ENCODE data around the gene PDZRN4.

DNA sequence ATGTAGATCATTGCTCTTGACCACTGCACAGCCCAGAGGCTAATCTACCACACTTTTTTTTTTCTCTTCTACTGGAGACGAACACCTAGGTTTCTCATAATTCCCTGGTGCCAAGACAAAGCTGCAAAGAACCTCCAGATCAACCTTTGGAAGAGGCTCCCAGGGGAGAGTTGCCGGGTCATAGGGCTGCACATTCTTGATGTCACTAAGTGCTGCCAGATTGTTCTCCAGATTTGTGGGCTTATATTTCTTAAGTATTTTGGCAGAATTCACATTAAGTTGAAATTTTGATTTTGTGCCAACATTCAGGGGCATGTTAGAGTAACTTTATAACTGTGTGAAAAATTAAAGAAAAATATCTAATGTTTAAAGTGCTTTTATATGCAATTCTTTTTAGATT lies 13.5 kb upstream of the PDZRN4 start:
- TF ChIP-seq POLR2AphosphoS5 (IDR thresholded peaks at IDR 0.05; ENCODE audit: low read depth, low read length), result no peak
- TF ChIP-seq, protein P1, sequence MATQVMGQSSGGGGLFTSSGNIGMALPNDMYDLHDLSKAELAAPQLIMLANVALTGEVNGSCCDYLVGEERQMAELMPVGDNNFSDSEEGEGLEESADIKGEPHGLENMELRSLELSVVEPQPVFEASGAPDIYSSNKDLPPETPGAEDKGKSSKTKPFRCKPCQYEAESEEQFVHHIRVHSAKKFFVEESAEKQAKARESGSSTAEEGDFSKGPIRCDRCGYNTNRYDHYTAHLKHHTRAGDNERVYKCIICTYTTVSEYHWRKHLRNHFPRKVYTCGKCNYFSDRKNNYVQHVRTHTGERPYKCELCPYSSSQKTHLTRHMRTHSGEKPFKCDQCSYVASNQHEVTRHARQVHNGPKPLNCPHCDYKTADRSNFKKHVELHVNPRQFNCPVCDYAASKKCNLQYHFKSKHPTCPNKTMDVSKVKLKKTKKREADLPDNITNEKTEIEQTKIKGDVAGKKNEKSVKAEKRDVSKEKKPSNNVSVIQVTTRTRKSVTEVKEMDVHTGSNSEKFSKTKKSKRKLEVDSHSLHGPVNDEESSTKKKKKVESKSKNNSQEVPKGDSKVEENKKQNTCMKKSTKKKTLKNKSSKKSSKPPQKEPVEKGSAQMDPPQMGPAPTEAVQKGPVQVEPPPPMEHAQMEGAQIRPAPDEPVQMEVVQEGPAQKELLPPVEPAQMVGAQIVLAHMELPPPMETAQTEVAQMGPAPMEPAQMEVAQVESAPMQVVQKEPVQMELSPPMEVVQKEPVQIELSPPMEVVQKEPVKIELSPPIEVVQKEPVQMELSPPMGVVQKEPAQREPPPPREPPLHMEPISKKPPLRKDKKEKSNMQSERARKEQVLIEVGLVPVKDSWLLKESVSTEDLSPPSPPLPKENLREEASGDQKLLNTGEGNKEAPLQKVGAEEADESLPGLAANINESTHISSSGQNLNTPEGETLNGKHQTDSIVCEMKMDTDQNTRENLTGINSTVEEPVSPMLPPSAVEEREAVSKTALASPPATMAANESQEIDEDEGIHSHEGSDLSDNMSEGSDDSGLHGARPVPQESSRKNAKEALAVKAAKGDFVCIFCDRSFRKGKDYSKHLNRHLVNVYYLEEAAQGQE (IDR thresholded peaks at IDR 0.05; ENCODE audit: insufficient read depth in 1 of 2, low read depth in 2 of 2, low read length in 2 of 2), result no peak

All from PFSK-1 (cell line).